ENCODE measurements around the gene USP15.
"Not testable (repeated sequence)": the region's sequence is repeated elsewhere in the genome, so short reads cannot be mapped to it uniquely, and the experiment has no call there.

USP15 gene

GRCh38 chr12:62365846-62366245, 105.6 kb downstream of the USP15 start:
- not testable (repeated sequence) for H3K9me3 ChIP-seq (ENCODE audit: insufficient read depth, low read depth, low read length); DNase-seq; H2BK120ac ChIP-seq (ENCODE audit: insufficient read depth, low read length, poor library complexity); H3K4me1 ChIP-seq (ENCODE audit: control insufficient read depth in 1 of 2, insufficient read depth in 2 of 2, low read length in 2 of 2); H3K4ac ChIP-seq (ENCODE audit: low read depth, low read length); H4K8ac ChIP-seq (ENCODE audit: low read depth, low read length); H2AFZ ChIP-seq (ENCODE audit: insufficient read depth, low read length, poor library complexity); H3K18ac ChIP-seq (ENCODE audit: low read length); H3K4me3 ChIP-seq (ENCODE audit: low read depth, low read length); H3K27ac ChIP-seq (ENCODE audit: low read depth, low read length); H3K23ac ChIP-seq (ENCODE audit: low read length); H2AK5ac ChIP-seq (ENCODE audit: low read length); H3K4me2 ChIP-seq (ENCODE audit: low read length); H3K14ac ChIP-seq (ENCODE audit: low read length); H3K27me3 ChIP-seq (ENCODE audit: insufficient read depth, low read length); H2BK5ac ChIP-seq (ENCODE audit: low read depth, low read length, poor library complexity); H3K79me2 ChIP-seq (ENCODE audit: control insufficient read depth, insufficient read depth, low read length, poor library complexity); H2BK12ac ChIP-seq (ENCODE audit: low read length); H3K9ac ChIP-seq (ENCODE audit: low read length); H4K91ac ChIP-seq (ENCODE audit: low read depth, low read length); H3K36me3 ChIP-seq (ENCODE audit: control insufficient read depth in 1 of 2, insufficient read depth in 2 of 2, low read length in 2 of 2); H3K79me1 ChIP-seq (ENCODE audit: low read length); H4K12ac ChIP-seq (ENCODE audit: low read depth, low read length)
- no CpG with 5 or more reads among the region's 1 CpG for WGBS (ENCODE audit: extremely low coverage, insufficient coverage, insufficient read length)

DNA sequence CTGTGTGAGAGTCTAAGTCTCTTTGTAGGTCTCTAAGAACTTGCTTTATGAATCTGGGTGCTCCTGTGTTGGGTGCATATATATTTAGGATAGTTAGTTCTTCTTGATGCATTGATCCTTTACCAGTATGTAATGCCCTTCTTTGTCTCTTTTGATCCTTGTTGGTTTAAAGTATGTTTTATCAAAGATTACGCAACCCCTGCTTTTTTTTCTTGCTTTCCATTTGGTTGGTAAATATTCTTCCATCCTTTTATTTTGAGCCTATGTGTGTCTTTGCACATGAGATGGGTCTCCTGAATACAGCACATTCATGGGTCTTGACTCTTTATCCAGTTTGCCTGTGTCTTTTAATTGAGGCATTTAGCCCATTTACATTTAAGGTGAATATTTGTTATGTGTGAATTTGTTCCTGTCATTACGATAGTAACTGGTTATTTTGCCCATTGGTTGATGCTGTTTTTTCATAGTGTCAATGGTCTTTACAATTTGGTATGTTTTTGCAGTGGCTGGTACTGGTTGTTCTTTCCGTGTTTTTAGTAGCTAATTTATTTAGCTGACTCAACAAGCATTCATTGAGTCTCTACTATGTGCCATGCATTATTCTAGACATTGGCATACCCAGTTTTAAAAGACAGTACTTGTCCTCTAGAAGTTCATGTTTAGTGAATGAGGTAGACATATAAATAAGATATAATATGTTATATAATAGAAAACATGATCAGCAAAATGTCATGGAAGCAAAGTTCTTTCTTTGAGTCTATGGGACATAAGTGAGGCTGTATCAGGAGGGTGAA, 108.4 kb downstream of the USP15 start:
- not testable (repeated sequence) for H3K79me2 ChIP-seq (ENCODE audit: control insufficient read depth, insufficient read depth, low read length, poor library complexity); H2BK5ac ChIP-seq (ENCODE audit: low read depth, low read length, poor library complexity); H3K79me1 ChIP-seq (ENCODE audit: low read length); H3K14ac ChIP-seq (ENCODE audit: low read length); H3K9ac ChIP-seq (ENCODE audit: low read length); H2AFZ ChIP-seq (ENCODE audit: insufficient read depth, low read length, poor library complexity); H4K8ac ChIP-seq (ENCODE audit: low read depth, low read length); H3K36me3 ChIP-seq (ENCODE audit: control insufficient read depth in 1 of 2, insufficient read depth in 2 of 2, low read length in 2 of 2); H4K91ac ChIP-seq (ENCODE audit: low read depth, low read length); DNase-seq; H4K12ac ChIP-seq (ENCODE audit: low read depth, low read length); H2BK120ac ChIP-seq (ENCODE audit: insufficient read depth, low read length, poor library complexity); H3K27me3 ChIP-seq (ENCODE audit: insufficient read depth, low read length); H3K4me1 ChIP-seq (ENCODE audit: control insufficient read depth in 1 of 2, insufficient read depth in 2 of 2, low read length in 2 of 2); H2BK12ac ChIP-seq (ENCODE audit: low read length); H3K4me2 ChIP-seq (ENCODE audit: low read length); H3K18ac ChIP-seq (ENCODE audit: low read length); H3K4me3 ChIP-seq (ENCODE audit: low read depth, low read length); H3K23ac ChIP-seq (ENCODE audit: low read length); H3K4ac ChIP-seq (ENCODE audit: low read depth, low read length); H3K9me3 ChIP-seq (ENCODE audit: insufficient read depth, low read depth, low read length); H2AK5ac ChIP-seq (ENCODE audit: low read length); H3K27ac ChIP-seq (ENCODE audit: low read depth, low read length)
- no CpG with 5 or more reads among the region's 3 CpGs for WGBS (ENCODE audit: extremely low coverage, insufficient coverage, insufficient read length)

- no peaks in the 10 kb centered on the region for H3K36me3 ChIP-seq (ENCODE audit: control insufficient read depth in 1 of 2, insufficient read depth in 2 of 2, low read length in 2 of 2)
- no peak overlapping the region for H2AK5ac ChIP-seq (ENCODE audit: low read length)
- H3K23ac ChIP-seq (ENCODE audit: low read length): no peak overlapping the region
- no peak overlapping the region for H3K18ac ChIP-seq (ENCODE audit: low read length)
- H3K79me1 ChIP-seq (ENCODE audit: low read length): no peaks in the 10 kb centered on the region
- H2BK120ac ChIP-seq (ENCODE audit: insufficient read depth, low read length, poor library complexity): no peak overlapping the region
- H4K12ac ChIP-seq (ENCODE audit: low read depth, low read length): no peak overlapping the region
- H4K91ac ChIP-seq (ENCODE audit: low read depth, low read length): no peak overlapping the region
- H3K9ac ChIP-seq (ENCODE audit: low read length): no peak overlapping the region
- no peak overlapping the region for H3K14ac ChIP-seq (ENCODE audit: low read length)
- H2AFZ ChIP-seq (ENCODE audit: insufficient read depth, low read length, poor library complexity): no peak overlapping the region
- no CpG with 5 or more reads among the region's 3 CpGs for WGBS (ENCODE audit: extremely low coverage, insufficient coverage, insufficient read length)
- no peak overlapping the region for H2BK5ac ChIP-seq (ENCODE audit: low read depth, low read length, poor library complexity)
- no peak overlapping the region for H3K4me2 ChIP-seq (ENCODE audit: low read length)
- no peak overlapping the region for H4K8ac ChIP-seq (ENCODE audit: low read depth, low read length)
- no peaks in the 10 kb centered on the region for H3K9me3 ChIP-seq (ENCODE audit: insufficient read depth, low read depth, low read length)
- no peaks in the 10 kb centered on the region for H3K4me1 ChIP-seq (ENCODE audit: control insufficient read depth in 1 of 2, insufficient read depth in 2 of 2, low read length in 2 of 2)
- no peaks in the 10 kb centered on the region for H3K79me2 ChIP-seq (ENCODE audit: control insufficient read depth, insufficient read depth, low read length, poor library complexity)
- no peak overlapping the region for H3K27ac ChIP-seq (ENCODE audit: low read depth, low read length)
- no peaks in the 10 kb centered on the region for H3K27me3 ChIP-seq (ENCODE audit: insufficient read depth, low read length)
- H2BK12ac ChIP-seq (ENCODE audit: low read length): no peak overlapping the region
- no peak overlapping the region for H3K4ac ChIP-seq (ENCODE audit: low read depth, low read length)
- no peak for DNase-seq
- no peak overlapping the region for H3K4me3 ChIP-seq (ENCODE audit: low read depth, low read length)
These were observed 110.0 kb downstream of the USP15 start for GRCh38 chr12:62370189-62370588.

GRCh38 chr12:62371661-62372060, 111.5 kb downstream of the USP15 start:
- no peak overlapping the region for H2BK120ac ChIP-seq (ENCODE audit: insufficient read depth, low read length, poor library complexity)
- H3K4me2 ChIP-seq (ENCODE audit: low read length): no peak overlapping the region
- no peak overlapping the region for H3K14ac ChIP-seq (ENCODE audit: low read length)
- H3K9ac ChIP-seq (ENCODE audit: low read length): no peak overlapping the region
- H2BK5ac ChIP-seq (ENCODE audit: low read depth, low read length, poor library complexity): no peak overlapping the region
- H2AK5ac ChIP-seq (ENCODE audit: low read length): no peak overlapping the region
- no peak for DNase-seq
- no peaks in the 10 kb centered on the region for H3K27me3 ChIP-seq (ENCODE audit: insufficient read depth, low read length)
- H3K36me3 ChIP-seq (ENCODE audit: control insufficient read depth in 1 of 2, insufficient read depth in 2 of 2, low read length in 2 of 2): no peaks in the 10 kb centered on the region
- WGBS (ENCODE audit: extremely low coverage, insufficient coverage, insufficient read length): no CpG with 5 or more reads among the region's 4 CpGs
- no peak overlapping the region for H3K4me3 ChIP-seq (ENCODE audit: low read depth, low read length)
- H2BK12ac ChIP-seq (ENCODE audit: low read length): no peak overlapping the region
- H3K9me3 ChIP-seq (ENCODE audit: insufficient read depth, low read depth, low read length): no peaks in the 10 kb centered on the region
- no peak overlapping the region for H3K18ac ChIP-seq (ENCODE audit: low read length)
- no peaks in the 10 kb centered on the region for H3K79me1 ChIP-seq (ENCODE audit: low read length)
- no peak overlapping the region for H4K12ac ChIP-seq (ENCODE audit: low read depth, low read length)
- H3K79me2 ChIP-seq (ENCODE audit: control insufficient read depth, insufficient read depth, low read length, poor library complexity): no peaks in the 10 kb centered on the region
- H3K4ac ChIP-seq (ENCODE audit: low read depth, low read length): no peak overlapping the region
- H2AFZ ChIP-seq (ENCODE audit: insufficient read depth, low read length, poor library complexity): no peak overlapping the region
- no peak overlapping the region for H4K8ac ChIP-seq (ENCODE audit: low read depth, low read length)
- no peak overlapping the region for H3K27ac ChIP-seq (ENCODE audit: low read depth, low read length)
- H3K23ac ChIP-seq (ENCODE audit: low read length): no peak overlapping the region
- no peak overlapping the region for H4K91ac ChIP-seq (ENCODE audit: low read depth, low read length)
- no peaks in the 10 kb centered on the region for H3K4me1 ChIP-seq (ENCODE audit: control insufficient read depth in 1 of 2, insufficient read depth in 2 of 2, low read length in 2 of 2)

All from trophoblast cell (in vitro differentiated cells and primary cell).